HG03060 (cell line): ENCODE data around the gene SMG6.

Experiments
- ATAC-seq: cut with Tn5 transposase; IDR thresholded peaks from one replicate; pipeline ENCODE4 v1.9.1; 2021; ENCODE audit warnings: low read depth, moderate number of reproducible peaks; ENCODE audit not compliant: unreplicated experiment

Gene SMG6

DNA sequence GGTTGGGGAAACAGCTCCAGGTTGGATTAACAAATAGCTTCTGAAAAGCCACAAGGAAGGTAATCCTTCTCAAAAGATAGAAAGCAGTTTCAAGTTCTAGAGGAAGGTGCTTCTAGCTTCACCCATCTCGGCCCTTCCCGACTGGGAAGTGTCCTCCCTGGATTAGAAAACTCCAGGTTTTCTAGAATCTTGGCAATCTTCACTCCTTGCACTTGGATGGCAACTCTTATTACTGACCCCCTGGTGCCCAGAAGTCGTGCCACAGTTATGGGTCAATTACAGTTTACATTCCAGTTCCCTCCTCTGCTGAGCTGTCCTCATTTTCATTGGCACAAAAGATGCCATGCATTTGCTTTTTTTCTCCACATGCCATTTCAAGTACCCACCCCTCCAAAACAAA is 65.6 kb downstream of the SMG6 start:
- no peak for ATAC-seq

DNA sequence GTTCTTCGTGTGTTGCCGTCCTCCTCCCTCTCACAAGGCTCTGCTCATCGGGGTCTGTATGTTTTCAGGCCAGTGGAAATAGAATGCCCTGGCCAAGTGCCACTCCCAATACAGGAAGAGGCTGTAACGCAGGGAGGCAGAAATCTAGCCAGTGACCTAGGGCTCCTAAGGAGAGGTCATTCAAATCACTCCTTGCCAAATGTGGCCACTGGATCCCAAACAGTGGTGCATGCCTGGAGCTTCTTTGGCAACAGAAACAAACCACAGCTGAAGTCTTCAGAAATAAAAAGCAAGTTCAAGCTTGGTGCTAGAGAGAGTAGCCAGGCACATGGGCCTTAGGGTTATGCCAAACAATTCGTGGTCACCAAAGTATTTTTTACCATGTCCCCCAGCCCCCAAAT is 66.1 kb downstream of the SMG6 start:
- ATAC-seq = no peak

- ATAC-seq = no peak
These were observed 67.7 kb downstream of the SMG6 start for GRCh38 chr17:2235792-2236366.

DNA sequence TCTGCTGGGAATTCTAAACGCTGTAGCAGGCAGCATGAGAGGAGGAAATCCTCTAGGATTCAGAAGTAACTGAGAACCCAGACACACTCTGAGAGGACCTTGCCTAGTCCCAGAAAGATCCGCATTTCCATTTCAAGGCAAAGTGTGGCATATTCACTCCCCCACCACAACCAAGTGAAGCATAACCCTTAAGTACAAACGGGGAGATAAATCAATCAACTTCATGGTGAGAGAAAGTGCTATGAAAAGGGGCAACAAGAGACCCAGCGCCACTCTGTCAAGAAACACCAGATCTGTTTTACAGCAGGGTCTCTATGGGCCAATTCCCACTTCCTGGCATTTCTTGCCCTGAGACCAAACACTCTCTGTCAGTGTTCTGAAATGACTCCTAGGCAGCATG is 68.3 kb downstream of the SMG6 start:
- ATAC-seq = no peak

DNA sequence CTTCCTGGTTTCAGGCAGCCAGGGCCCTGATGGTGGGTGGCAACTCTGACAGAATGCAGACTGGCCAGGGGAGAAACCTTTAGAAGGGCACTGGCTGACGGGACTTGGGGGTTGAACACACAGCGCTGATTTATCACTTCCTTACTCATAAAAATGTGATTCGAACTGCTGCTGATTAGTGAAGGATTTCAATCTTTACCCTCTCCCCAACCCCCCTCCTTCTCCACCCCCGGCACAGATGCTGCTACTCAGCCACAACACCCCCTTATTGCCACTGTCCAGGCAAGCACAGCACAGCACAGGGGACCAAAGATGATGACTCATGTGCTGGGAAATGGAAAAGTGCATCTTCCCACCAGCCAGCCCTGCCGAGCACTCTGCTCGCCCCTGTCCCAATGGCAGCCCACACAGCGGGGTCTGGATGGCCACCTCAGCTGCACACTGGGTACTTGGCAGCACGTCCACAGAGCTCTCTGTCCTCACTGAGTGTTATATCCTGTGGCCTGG is 70.1 kb downstream of the SMG6 start:
- no peak for ATAC-seq

GRCh38 chr17:2232244-2232638 is 71.3 kb downstream of the SMG6 start:
- no peak for ATAC-seq

- ATAC-seq = no peak
These were observed 72.7 kb downstream of the SMG6 start for GRCh38 chr17:2230877-2231276.

GRCh38 chr17:2227025-2227699 is 76.4 kb downstream of the SMG6 start:
- ATAC-seq = no peak

GRCh38 chr17:2223617-2223927 is 80.0 kb downstream of the SMG6 start:
- no peak for ATAC-seq

DNA sequence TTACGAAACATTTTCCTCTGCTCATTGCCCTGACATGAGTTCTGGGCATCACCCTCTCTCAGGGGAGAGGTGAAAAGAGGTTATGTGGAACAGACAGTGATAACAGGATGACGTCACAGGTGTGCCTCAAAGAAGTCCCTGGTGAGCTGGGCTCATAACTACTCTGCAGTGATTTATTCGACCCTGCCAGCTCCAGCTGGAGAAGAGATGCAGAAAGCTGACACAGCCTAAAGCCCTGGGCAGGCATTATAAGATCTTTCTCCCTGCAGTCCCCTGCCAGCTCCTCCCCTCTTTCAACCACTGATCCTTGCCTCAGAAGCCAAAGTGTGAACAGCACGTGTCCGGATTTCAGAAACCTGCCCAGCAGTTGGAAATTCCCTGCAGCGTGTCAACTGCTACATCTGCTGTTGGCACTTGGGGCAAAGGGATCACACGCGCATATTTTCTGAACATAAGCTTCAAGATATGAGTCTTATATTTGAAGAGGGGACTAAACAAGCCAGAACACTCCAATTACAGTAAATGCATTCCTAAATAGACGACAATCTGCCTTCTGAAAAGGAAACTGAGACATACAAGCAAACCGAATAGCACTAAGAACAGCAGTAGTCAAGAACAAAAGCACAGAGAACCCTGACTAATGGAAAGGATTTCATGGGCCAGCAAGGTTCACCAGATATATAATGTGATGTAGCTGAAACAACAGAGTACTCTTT is 80.5 kb downstream of the SMG6 start:
- no peak for ATAC-seq

- ATAC-seq = no peak
These were observed 81.3 kb downstream of the SMG6 start for GRCh38 chr17:2222301-2222700.

DNA sequence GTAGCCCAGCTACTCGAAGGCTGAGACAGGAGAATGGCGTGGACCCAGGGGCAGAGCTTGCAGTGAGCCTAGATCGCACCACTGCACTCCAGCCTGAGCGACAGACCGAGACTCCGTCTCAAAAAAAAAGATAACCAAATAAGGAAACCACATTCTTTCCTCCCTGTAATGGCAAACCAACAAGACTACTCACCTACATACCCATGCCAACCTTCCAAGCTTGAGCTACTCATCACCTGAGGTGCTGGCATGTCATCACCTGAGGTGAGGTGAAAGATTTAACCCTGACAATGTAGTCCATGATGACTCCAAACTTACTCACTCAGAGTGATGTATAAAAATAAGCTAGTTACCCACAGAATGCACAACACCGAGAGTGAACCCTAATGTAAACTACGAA is 85.2 kb downstream of the SMG6 start:
- no peak for ATAC-seq

DNA sequence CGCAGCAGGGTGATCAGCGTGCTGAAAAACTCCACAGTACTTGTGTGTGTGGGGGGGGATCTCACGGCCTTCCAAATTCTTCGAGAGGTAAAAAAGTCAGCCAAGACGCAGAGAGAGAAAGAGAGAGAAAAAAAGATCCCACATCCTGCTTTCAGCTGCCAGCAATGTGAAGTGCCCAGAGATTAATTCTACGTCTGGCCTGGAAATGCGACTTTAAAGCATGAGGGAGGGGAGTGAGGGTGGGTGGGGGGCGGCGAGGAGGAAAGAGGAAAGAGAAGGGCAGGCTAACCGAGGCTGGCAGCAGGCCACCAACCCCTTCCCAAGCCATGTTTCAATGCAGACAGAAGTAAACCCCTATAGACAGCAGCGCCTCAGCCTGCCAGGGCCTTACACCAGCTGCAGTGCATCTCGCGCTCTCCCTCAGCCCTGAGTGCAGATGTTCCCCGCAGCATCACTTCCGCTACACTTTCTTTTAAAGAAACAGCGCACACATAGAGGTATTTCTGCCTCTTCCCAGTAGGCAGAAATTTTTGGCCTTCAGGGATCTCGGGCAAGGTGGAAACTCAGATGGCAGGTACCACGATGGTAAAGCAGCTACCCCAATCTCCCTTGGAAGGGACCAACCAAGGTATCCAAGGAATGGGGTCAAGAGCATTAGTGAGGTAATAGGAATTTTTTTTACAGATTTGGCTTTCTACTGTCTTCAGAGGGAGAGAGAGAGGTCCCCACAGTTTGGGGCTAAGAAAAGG is 87.8 kb downstream of the SMG6 start:
- no peak for ATAC-seq

- ATAC-seq = no peak
These were observed 88.5 kb downstream of the SMG6 start for GRCh38 chr17:2214929-2215615.

- ATAC-seq = no peak
These were observed 89.3 kb downstream of the SMG6 start for GRCh38 chr17:2214047-2214928.

- no peak for ATAC-seq
These were observed 90.2 kb downstream of the SMG6 start for GRCh38 chr17:2213291-2213960.

DNA sequence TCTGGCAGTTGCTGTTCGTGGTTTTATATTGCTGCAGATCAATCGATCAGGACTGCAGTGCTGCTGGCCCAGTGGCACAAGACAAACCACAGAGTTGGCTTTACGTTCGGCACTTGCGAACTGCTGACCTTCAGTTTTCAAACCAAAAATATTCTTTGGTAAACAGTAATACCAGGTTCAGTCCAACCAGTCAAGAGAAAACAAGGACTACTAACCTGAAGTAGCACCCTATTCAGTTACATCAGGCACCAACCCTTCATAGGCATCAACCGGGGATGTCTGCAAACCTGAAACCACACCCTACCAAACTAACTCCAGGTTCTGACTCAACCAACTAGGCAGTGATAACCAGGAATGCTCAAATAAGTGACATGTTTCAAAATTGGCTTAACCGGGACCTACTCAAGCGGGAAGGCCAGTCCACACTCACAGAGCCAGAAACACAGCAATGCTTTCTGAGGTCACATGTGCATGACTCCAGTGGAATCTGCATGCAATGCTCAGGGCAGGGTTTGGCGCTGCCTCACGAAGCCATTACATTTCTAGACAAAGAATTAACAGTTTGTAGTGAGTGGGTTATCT is 91.1 kb downstream of the SMG6 start:
- ATAC-seq = no peak

DNA sequence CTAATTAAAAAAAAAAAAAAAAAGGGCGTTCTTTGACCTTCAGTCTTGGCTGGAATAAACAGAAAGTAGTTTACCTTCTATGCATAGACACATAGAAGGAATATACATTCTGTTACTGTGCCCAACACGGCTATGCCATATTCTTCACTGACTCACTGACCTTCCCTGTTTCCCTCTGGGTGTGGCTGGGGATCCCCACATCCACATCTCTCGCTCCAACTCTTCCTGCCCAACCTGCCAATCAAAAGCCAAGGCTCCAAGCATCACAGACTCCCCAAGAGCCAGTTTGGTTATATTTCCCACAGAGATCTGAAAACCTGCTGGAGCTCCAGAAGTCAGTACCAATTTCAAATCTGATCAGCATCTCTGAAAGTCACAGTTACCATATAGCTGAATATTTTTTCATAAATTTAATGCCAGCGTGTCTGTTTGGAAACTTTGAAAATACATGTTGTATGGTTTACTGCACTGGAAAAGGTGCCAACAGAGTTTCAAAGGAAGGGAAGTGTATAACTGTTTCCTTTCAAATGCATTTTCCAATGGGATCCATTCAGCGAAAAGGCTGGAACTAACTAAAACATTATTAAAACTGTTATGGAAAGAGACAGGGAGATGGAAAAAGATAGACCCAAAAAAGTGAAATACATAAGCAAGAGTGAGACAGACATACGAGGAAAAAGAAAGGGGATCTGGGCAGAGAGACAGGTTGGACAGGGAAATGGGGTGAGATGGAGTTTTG is 91.8 kb downstream of the SMG6 start:
- no peak for ATAC-seq
